HepG2 (cell line): ENCODE results near the gene WDR82. TPM values are rescaled to one million over a fixed set of nuclear protein-coding genes. Genes with fewer than 3 reads are reported as not detected.

Source experiments
- GABPB1 ChIP-seq: IDR thresholded peaks from 2 replicates; pipeline ENCODE4 v1.6.1; 2016; ENCODE audit warnings: mild to moderate bottlenecking, missing genetic modification reagents, moderate library complexity, missing compliant biosample characterization
- GATAD2A ChIP-seq: IDR thresholded peaks from 2 replicates; pipeline ENCODE4 v1.6.1; 2016
- HNRNPK ChIP-seq: fragments of 200-400 bp; formaldehyde crosslinking; IDR thresholded peaks from 2 replicates; pipeline ENCODE4 v1.6.1; 2018; ENCODE audit warnings: low read length, low read depth, moderate library complexity, mild to moderate bottlenecking; ENCODE audit not compliant: poor library complexity, severe bottlenecking
- KDM4B ChIP-seq: sonication (generic); formaldehyde crosslinking; IDR thresholded peaks from 2 replicates; pipeline ENCODE4 v1.4.0; 2020; ENCODE audit warnings: missing genetic modification reagents
- KMT2B ChIP-seq: IDR thresholded peaks from 2 replicates; pipeline ENCODE4 v1.6.1; 2016; ENCODE audit warnings: missing genetic modification reagents, missing compliant biosample characterization
- RBAK ChIP-seq: sonication (generic); formaldehyde crosslinking; IDR thresholded peaks from 2 replicates; pipeline ENCODE4 v1.5.1; 2020; ENCODE audit warnings: mild to moderate bottlenecking, missing genetic modification reagents
- SMAD1 ChIP-seq: sonication (generic); formaldehyde crosslinking; IDR thresholded peaks from 2 replicates; pipeline ENCODE4 v1.4.0; 2020; ENCODE audit warnings: missing genetic modification reagents, low read depth, mild to moderate bottlenecking, borderline replicate concordance
- THAP11 ChIP-seq: IDR thresholded peaks from 2 replicates; pipeline ENCODE4 v1.6.1; 2016; ENCODE audit warnings: missing biosample characterization, missing genetic modification reagents
- ZFX ChIP-seq: sonication (generic); formaldehyde crosslinking; IDR thresholded peaks from 2 replicates; pipeline ENCODE4 v1.4.0; 2020; ENCODE audit warnings: mild to moderate bottlenecking, low read depth, missing genetic modification reagents, moderate library complexity
- ZNF124 ChIP-seq: sonication (generic); formaldehyde crosslinking; IDR thresholded peaks from 2 replicates; pipeline ENCODE4 v1.4.0; 2020; ENCODE audit warnings: missing genetic modification reagents
- ZNF274 ChIP-seq: sonication (generic); formaldehyde crosslinking; IDR thresholded peaks from 2 replicates; pipeline ENCODE4 v1.5.1; 2020; ENCODE audit warnings: mild to moderate bottlenecking, missing genetic modification reagents
- ZNF670 ChIP-seq: sonication (generic); formaldehyde crosslinking; IDR thresholded peaks from 2 replicates; pipeline ENCODE4 v1.8.0; 2022; ENCODE audit warnings: mild to moderate bottlenecking, missing genetic modification reagents, borderline replicate concordance
- polyA plus RNA-seq, 8 experiments: library from polyadenylated mRNA; depleted of rRNA in 3 of 8; stranded (reverse) in 7 of 8; unstranded in 1 of 8; fragments of >200 nt; fragmentation: Illumina TruSeq in 4 of 8; extraction: Trizol in 4 of 8; gene quantifications; 2 replicates each; pipeline versions ENCODE4 v1.2.1 to v1.2.3, GENCODE V29; 2011 to 2016; ENCODE audit warnings: low read depth in 4 of 8, missing spikeins in 1 of 8, mixed read lengths in 1 of 8; ENCODE audit not compliant: insufficient read depth in 1 of 8
- total RNA-seq, 5 experiments: library from RNA; depleted of rRNA; stranded (reverse); fragments of >200 nt; fragmentation: Illumina TruSeq; extraction: Trizol; gene quantifications; 2 replicates each; pipeline ENCODE4 v1.2.3, GENCODE V29; 2016; ENCODE audit warnings: low read depth in 1 of 5
- TF ChIP-seq, protein P1 (sequence below): sonication (generic); formaldehyde crosslinking; IDR thresholded peaks from 2 replicates; pipeline ENCODE4 v1.8.1; 2023; ENCODE audit warnings: mild to moderate bottlenecking, moderate library complexity, missing genetic modification reagents
- TF ChIP-seq, protein P2 (sequence below): IDR thresholded peaks from 2 replicates; pipeline ENCODE4 v1.6.1; 2012; ENCODE audit warnings: low read length, improper control_type of control experiment
- TF ChIP-seq, protein P3 (sequence below): sonication (generic); formaldehyde crosslinking; IDR thresholded peaks from 2 replicates; pipeline ENCODE4; 2020; ENCODE audit warnings: missing genetic modification reagents, mild to moderate bottlenecking, borderline replicate concordance
- TF ChIP-seq, protein P4 (sequence below): sonication (generic); formaldehyde crosslinking; IDR thresholded peaks from 2 replicates; pipeline ENCODE4 v1.5.1; 2020; ENCODE audit warnings: mild to moderate bottlenecking, missing genetic modification reagents, moderate library complexity

The WDR82 gene
- total and polyA plus RNA-seq, 2 of the 13 experiments (the other 11 are each of a cell fraction or from before 2014, with no cell fraction given), result 39.1 to 59.5 TPM

DNA sequence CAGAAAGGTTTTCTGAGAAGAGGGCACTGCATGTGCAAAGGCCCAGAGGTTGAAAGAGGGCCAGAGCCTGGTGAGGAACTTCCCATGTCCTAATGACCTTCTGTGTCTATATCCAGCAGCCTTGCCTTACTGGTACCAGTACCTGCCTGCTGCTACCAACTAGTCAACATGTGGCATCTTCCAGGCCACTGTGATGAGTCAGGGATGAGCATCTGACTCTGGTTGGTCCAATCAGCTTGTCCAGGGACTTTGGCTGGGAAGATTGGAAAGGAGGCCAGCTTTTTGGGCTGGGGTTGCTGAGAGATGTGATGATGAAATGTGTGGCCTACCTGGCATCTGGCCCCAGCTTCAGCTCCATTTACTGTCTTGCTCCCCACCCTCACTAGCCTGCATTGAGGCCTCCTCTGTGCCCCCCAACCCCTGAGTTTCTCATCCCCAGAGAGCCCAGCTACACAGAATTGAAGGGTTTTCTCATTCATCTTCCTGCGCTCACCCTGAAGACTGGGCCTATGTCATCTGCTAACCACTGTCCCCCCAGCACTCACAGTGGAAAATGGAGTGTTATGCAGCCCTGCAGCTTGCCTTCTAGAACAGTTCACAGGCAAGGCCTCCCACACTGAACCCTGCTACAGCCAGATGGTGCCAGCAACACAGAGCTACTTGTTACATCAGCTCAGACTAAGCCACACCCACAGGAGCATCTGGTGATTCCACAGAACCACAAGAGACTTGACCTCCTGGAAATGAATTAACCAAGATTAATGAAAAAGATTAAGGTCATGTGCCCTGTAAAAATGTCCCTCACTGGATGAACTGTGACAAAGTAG lies 38.2 kb downstream of the WDR82 start (continued):
- TF ChIP-seq, protein P1, sequence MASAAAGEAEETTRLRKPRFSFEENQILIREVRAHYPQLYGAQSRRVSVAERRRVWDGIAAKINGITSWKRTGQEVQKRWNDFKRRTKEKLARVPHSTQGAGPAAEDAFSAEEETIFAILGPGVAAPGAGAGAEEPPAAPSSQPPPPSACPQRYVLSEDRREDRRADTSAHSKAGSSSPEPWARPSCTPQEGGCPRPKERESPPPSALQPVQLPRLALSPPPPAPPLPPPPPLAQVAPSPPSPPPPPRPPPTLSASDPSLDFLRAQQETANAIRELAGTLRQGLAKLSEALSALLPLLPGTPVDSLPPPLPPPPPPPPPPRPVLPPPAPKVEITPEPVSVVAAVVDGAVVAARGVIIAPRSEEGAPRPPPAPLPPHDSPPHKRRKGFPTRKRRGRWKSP (CRISPR knock-in tag), result peak; percentile 47; the same call in 1 of the 2 replicates
- TF ChIP-seq GATAD2A (CRISPR knock-in tag) (0 out of 2 replicates have a peak, but pooled peaks have one; percentile 16), HNRNPK (no peak), GABPB1 (CRISPR knock-in tag) (no peak), KMT2B (0 out of 2 replicates have a peak, but pooled peaks have one; percentile 33), ZNF124 (CRISPR knock-in tag) (0 out of 2 replicates have a peak, but pooled peaks have one; percentile 37), THAP11 (CRISPR knock-in tag) (peak; percentile 54), ZNF670 (CRISPR knock-in tag) (no peak), ZNF274 (CRISPR knock-in tag) (0 out of 2 replicates have a peak, but pooled peaks have one; percentile 22), KDM4B (peak; percentile 25; the same call in 1 of the 2 replicates), SMAD1 (CRISPR knock-in tag) (no peak), RBAK (CRISPR knock-in tag) (0 out of 2 replicates have a peak, but pooled peaks have one; percentile 21), ZFX (peak; percentile 34; the same call in 1 of the 2 replicates)
- TF ChIP-seq, protein P2, sequence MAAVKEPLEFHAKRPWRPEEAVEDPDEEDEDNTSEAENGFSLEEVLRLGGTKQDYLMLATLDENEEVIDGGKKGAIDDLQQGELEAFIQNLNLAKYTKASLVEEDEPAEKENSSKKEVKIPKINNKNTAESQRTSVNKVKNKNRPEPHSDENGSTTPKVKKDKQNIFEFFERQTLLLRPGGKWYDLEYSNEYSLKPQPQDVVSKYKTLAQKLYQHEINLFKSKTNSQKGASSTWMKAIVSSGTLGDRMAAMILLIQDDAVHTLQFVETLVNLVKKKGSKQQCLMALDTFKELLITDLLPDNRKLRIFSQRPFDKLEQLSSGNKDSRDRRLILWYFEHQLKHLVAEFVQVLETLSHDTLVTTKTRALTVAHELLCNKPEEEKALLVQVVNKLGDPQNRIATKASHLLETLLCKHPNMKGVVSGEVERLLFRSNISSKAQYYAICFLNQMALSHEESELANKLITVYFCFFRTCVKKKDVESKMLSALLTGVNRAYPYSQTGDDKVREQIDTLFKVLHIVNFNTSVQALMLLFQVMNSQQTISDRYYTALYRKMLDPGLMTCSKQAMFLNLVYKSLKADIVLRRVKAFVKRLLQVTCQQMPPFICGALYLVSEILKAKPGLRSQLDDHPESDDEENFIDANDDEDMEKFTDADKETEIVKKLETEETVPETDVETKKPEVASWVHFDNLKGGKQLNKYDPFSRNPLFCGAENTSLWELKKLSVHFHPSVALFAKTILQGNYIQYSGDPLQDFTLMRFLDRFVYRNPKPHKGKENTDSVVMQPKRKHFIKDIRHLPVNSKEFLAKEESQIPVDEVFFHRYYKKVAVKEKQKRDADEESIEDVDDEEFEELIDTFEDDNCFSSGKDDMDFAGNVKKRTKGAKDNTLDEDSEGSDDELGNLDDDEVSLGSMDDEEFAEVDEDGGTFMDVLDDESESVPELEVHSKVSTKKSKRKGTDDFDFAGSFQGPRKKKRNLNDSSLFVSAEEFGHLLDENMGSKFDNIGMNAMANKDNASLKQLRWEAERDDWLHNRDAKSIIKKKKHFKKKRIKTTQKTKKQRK, result no peak
- TF ChIP-seq, protein P3, sequence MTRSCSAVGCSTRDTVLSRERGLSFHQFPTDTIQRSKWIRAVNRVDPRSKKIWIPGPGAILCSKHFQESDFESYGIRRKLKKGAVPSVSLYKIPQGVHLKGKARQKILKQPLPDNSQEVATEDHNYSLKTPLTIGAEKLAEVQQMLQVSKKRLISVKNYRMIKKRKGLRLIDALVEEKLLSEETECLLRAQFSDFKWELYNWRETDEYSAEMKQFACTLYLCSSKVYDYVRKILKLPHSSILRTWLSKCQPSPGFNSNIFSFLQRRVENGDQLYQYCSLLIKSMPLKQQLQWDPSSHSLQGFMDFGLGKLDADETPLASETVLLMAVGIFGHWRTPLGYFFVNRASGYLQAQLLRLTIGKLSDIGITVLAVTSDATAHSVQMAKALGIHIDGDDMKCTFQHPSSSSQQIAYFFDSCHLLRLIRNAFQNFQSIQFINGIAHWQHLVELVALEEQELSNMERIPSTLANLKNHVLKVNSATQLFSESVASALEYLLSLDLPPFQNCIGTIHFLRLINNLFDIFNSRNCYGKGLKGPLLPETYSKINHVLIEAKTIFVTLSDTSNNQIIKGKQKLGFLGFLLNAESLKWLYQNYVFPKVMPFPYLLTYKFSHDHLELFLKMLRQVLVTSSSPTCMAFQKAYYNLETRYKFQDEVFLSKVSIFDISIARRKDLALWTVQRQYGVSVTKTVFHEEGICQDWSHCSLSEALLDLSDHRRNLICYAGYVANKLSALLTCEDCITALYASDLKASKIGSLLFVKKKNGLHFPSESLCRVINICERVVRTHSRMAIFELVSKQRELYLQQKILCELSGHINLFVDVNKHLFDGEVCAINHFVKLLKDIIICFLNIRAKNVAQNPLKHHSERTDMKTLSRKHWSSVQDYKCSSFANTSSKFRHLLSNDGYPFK (CRISPR knock-in tag), result no peak
- TF ChIP-seq, protein P4, sequence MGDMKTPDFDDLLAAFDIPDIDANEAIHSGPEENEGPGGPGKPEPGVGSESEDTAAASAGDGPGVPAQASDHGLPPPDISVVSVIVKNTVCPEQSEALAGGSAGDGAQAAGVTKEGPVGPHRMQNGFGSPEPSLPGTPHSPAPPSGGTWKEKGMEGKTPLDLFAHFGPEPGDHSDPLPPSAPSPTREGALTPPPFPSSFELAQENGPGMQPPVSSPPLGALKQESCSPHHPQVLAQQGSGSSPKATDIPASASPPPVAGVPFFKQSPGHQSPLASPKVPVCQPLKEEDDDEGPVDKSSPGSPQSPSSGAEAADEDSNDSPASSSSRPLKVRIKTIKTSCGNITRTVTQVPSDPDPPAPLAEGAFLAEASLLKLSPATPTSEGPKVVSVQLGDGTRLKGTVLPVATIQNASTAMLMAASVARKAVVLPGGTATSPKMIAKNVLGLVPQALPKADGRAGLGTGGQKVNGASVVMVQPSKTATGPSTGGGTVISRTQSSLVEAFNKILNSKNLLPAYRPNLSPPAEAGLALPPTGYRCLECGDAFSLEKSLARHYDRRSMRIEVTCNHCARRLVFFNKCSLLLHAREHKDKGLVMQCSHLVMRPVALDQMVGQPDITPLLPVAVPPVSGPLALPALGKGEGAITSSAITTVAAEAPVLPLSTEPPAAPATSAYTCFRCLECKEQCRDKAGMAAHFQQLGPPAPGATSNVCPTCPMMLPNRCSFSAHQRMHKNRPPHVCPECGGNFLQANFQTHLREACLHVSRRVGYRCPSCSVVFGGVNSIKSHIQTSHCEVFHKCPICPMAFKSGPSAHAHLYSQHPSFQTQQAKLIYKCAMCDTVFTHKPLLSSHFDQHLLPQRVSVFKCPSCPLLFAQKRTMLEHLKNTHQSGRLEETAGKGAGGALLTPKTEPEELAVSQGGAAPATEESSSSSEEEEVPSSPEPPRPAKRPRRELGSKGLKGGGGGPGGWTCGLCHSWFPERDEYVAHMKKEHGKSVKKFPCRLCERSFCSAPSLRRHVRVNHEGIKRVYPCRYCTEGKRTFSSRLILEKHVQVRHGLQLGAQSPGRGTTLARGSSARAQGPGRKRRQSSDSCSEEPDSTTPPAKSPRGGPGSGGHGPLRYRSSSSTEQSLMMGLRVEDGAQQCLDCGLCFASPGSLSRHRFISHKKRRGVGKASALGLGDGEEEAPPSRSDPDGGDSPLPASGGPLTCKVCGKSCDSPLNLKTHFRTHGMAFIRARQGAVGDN (CRISPR knock-in tag), result peak; percentile 24; the same call in 1 of the 2 replicates
